Body of pancreas (tissue), 4 donors: ENCODE data around the gene IFNLR1.

ENCODE experiments used
- POLR2A ChIP-seq, 3 donors: fragments of 450-650 bp; IDR thresholded peaks; one replicate each; pipeline ENCODE4 v1.6.1; 2016; ENCODE audit warnings: antibody characterized with exemption in 3 of 3, mild to moderate bottlenecking in 2 of 3
- TF ChIP-seq, protein P1 (sequence below), 7 experiments: fragments of 450-650 bp in 4 of 7; fragments of 200-600 bp in 3 of 7; sonication (generic) in 3 of 7; IDR thresholded peaks; one replicate each; pipeline ENCODE4 v1.5.1; 2016 to 2019; ENCODE audit warnings: antibody characterized with exemption in 7 of 7

GRCh38 chr1:24233684-24234600 is 46.9 kb upstream of the IFNLR1 start:
- TF ChIP-seq, protein P1, sequence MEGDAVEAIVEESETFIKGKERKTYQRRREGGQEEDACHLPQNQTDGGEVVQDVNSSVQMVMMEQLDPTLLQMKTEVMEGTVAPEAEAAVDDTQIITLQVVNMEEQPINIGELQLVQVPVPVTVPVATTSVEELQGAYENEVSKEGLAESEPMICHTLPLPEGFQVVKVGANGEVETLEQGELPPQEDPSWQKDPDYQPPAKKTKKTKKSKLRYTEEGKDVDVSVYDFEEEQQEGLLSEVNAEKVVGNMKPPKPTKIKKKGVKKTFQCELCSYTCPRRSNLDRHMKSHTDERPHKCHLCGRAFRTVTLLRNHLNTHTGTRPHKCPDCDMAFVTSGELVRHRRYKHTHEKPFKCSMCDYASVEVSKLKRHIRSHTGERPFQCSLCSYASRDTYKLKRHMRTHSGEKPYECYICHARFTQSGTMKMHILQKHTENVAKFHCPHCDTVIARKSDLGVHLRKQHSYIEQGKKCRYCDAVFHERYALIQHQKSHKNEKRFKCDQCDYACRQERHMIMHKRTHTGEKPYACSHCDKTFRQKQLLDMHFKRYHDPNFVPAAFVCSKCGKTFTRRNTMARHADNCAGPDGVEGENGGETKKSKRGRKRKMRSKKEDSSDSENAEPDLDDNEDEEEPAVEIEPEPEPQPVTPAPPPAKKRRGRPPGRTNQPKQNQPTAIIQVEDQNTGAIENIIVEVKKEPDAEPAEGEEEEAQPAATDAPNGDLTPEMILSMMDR (IDR thresholded peaks at IDR 0.05): no peak
- no peak for TF ChIP-seq POLR2A (IDR thresholded peaks at IDR 0.05)
